Stimulated activated CD4-positive, alpha-beta T cell treated with anti-CD3 and anti-CD28 coated beads, Interleukin-12 subunit alpha, Interleukin-12 subunit beta, amount 100 ng/mL, for 4 hours (primary cell): ENCODE data around the gene HTATSF1.
A peak's percentile ranks its signal among the peaks of the same experiment; 100 is the strongest.

Source experiments
- DNase-seq: peaks from one replicate; pipeline ENCODE4 v3.0.0-alpha.2; 2020

Gene HTATSF1

GRCh38 chrX:136496764-136497555 lies 432 bp upstream of the HTATSF1 start:
- DNase-seq = peak; percentile 76

DNA sequence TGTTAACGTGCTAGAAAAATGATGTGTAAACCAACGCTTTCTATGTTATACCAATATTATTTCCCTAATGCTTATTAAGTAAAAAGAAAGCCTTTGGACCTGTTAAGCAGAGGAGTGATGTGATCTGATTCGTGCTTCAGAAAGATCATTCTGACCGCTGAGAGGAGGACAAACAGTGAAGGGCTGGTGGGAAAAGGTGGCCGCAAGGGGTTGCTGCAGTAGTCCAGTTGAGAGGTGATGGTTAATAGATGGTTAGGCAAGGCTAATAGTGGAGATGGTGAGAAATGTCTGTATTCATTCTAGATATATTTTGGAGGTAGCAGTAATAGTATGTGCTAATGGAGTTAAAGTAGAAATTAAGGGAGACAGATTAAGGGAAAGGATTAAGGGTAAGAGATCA lies 21.7 kb downstream of the HTATSF1 start:
- no peak for DNase-seq

DNA sequence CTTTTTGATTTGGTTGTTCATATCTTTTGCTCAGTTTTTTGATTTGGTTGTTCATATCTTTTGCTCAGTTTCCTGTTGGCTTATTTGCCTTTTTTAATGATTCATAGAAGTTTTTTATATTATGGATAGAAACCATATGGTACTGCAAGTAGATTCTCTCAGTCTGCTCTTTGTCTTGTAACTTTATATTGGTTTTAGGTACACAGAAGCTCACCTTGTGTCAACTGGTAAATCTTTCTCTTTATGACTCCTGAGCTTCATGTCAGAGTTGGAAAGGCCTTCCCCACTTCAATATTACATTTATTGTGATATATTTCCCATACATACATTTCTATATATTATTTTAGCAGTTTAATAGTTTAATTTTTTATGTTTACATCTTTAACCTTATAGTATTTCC lies 26.4 kb downstream of the HTATSF1 start:
- no peak for DNase-seq

- DNase-seq = no peak
Observed at GRCh38 chrX:136525738-136526606, 28.6 kb downstream of the HTATSF1 start.

DNA sequence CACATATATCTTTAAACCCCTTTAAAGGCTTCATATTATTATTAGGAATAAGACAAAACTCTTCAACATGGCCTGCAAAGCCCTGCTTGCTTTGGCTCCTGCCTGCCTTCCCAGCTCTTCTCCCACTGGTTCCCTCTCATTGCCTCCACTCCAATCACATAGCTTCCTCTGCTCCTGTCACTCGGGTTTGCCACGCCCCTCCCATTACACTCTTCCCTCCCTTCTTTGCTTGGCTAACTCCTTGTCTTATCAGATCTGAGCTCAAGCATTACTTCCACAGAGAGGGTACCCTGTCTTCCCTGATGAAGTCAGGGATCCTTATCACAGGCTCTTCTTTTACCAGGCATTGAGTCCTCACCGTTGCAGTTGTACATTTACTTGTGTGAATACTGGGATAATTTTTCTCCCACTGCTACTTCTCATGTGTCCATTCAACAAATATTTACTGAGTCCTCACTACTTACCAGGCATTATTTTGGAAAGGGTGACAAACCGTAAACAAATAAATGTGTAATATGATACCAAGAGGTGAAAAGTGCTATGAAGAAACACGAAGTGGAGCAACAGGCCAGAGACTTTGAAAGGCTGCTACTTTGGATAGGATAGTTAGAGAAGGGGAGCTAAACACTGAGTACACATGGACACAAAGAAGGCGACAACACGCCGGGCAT lies 31.4 kb downstream of the HTATSF1 start:
- DNase-seq = no peak

DNA sequence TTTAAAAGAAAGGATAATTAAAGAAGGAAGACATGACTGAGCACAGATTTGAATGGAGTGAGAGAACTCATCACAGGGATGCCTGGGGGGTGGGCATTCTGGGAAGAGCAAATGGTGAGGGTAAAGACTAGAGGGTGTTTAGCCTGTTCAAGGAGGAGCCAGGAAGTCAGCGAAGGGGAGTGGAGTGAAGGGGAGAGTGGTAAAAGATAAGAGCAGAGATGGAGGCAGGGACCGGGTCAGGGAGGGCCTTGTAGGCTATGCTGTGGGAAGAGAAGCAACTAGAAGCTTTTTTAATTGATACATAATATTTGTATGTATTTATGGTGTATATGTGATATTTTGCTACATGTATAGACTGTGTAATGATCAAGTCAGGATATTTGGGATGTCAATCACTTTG lies 32.4 kb downstream of the HTATSF1 start:
- DNase-seq = no peak

GRCh38 chrX:136531951-136532350 lies 34.6 kb downstream of the HTATSF1 start, which contains the start of gene VGLL1:
Gene VGLL1 (plus strand): TSS chrX:136532215. CDS start chrX:136536021, 3,806 bp downstream.
- no peak for DNase-seq

DNA sequence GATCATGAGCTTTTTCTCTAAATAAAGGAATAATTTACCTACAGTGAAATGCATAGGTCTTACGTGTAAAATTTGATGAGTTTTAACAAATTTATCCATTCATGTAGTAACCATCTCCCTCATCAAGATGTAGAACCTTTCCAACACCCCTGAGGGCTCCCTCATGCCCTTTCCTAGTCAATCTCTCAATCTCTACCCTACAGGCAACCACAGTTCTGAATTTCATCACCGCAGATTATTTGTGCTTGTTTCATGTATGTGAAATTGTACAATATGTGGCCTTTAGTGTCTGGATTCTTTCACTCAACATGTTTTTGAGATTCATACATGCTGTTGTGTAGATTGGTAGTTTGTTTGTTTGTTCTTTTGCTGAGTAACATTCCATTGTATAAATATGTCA lies 36.7 kb downstream of the HTATSF1 start:
- no peak for DNase-seq

GRCh38 chrX:136538811-136539210 lies 41.4 kb downstream of the HTATSF1 start:
- DNase-seq = no peak

- DNase-seq = no peak
Observed at GRCh38 chrX:136540226-136540625, 42.8 kb downstream of the HTATSF1 start.

- no peak for DNase-seq
Observed at GRCh38 chrX:136541294-136541693, 43.9 kb downstream of the HTATSF1 start.

- DNase-seq = no peak
Observed at GRCh38 chrX:136542281-136542680, 44.9 kb downstream of the HTATSF1 start.

GRCh38 chrX:136546371-136546781 lies 49.0 kb downstream of the HTATSF1 start:
- DNase-seq = no peak

- no peak for DNase-seq
Observed at GRCh38 chrX:136549226-136549625, 51.8 kb downstream of the HTATSF1 start.

DNA sequence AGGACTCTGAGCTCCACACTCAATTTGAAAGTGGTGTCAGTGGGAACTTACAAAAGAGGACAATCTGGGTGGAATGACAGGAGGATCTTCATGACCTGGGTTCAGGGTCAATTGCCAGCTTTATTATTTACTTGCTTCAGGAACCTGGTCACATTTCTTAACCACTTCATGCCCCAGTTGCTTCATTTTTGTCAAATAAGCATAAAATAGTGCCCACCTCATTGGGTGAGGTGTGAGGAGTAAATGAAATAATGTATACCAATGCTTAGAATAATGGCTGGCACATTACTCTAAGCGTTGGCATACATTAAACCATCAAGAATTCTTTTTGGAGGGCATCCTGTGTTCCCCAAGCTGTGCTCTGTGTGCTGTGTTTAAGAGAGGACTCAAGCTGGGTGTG lies 54.0 kb downstream of the HTATSF1 start:
- no peak for DNase-seq

DNA sequence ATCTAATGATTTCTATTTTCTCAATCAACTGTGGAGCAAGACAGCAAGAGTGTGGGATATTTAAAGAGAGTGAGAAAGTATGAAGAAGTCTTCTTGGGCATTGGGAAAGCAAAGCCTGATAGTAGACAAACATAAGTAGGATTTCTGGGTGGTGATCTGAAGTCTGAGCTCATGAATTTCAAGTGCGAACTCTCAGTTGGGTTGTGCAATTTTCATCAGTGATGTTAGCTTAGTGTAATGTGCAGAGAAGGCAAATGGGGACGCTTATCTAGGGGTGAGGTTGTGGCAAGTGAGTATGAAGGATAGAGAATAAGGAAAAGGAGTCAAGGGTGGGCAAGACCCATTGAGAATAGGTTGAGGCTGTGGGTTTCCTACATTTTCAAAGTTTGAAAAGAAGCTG lies 58.3 kb downstream of the HTATSF1 start:
- DNase-seq = no peak
